ENCODE data around the gene GRM7. TPM values are rescaled to one million over a fixed set of nuclear protein-coding genes. Genes with fewer than 3 reads are reported as not detected.

Gene GRM7
- total and polyA plus RNA-seq, 9 of the 15 experiments (the other 6 are each of a cell fraction or from before 2014, with no cell fraction given), result not detected

GRCh38 chr3:7764115-7764514 is 903.2 kb downstream of the GRM7 start:
- H3K9me1 ChIP-seq (ENCODE audit: control insufficient read depth, insufficient read depth, low read length), result no peaks in the 10 kb centered on the region
- no peak overlapping the region for H3K4me2 ChIP-seq (ENCODE audit: insufficient read depth, low read length)
- ATAC-seq, result no peak
- no peak overlapping the region for H3K9ac ChIP-seq (ENCODE audit: insufficient read depth in 1 of 2, low read depth in 2 of 2, low read length in 2 of 2)
- no peaks in the 10 kb centered on the region for H3K27me3 ChIP-seq (ENCODE audit: control insufficient read depth in 2 of 2, insufficient read depth in 2 of 2, low read length in 2 of 2)
- no peak for FAIRE-seq
- H4K20me1 ChIP-seq (replicated peaks; ENCODE audit: control insufficient read depth, insufficient read depth, low read length), result no peaks in the 10 kb centered on the region
- intact Hi-C loops (cut with micrococcal nuclease), result no loop called here
- H3K4me1 ChIP-seq (replicated peaks in 1 of 2; ENCODE audit: control insufficient read depth in 2 of 2, insufficient read depth in 2 of 2, low read length in 2 of 2), result no peaks in the 10 kb centered on the region
- TF ChIP-seq HDAC6 (IDR thresholded peaks at IDR 0.05; ENCODE audit: low read depth, low read length) (no peak), HMG20A (CRISPR knock-in tag; conservative IDR thresholded peaks at IDR 0.05) (no peak), ETV6 (IDR thresholded peaks at IDR 0.05; ENCODE audit: borderline replicate concordance in 1 of 2, low read depth in 2 of 2, low read length in 1 of 2) (no peak), ETV6 (CRISPR knock-in tag; IDR thresholded peaks at IDR 0.05; ENCODE audit: borderline replicate concordance) (no peak), NFYB (IDR thresholded peaks at IDR 0.05; ENCODE audit: extremely low read depth, insufficient read length) (no peak), ZNF699 (CRISPR knock-in tag; IDR thresholded peaks at IDR 0.05; ENCODE audit: insufficient replicate concordance) (no peak), ZBTB1 (CRISPR knock-in tag; IDR thresholded peaks at IDR 0.05; ENCODE audit: borderline replicate concordance, low read depth) (no peak), USF1 (CRISPR knock-in tag; IDR thresholded peaks at IDR 0.05) (no peak), AFF1 (IDR thresholded peaks at IDR 0.05; ENCODE audit: low read depth in 1 of 2, partially characterized antibody in 2 of 2) (no peak), WHSC1 (IDR thresholded peaks at IDR 0.05; ENCODE audit: low read length) (no peak)
- TF ChIP-seq, protein P1, sequence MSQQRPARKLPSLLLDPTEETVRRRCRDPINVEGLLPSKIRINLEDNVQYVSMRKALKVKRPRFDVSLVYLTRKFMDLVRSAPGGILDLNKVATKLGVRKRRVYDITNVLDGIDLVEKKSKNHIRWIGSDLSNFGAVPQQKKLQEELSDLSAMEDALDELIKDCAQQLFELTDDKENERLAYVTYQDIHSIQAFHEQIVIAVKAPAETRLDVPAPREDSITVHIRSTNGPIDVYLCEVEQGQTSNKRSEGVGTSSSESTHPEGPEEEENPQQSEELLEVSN (IDR thresholded peaks at IDR 0.05; ENCODE audit: borderline replicate concordance in 1 of 2, extremely low read depth in 1 of 2, insufficient read depth in 1 of 2, insufficient read length in 1 of 2, low read depth in 1 of 2, low read length in 1 of 2, poor library complexity in 1 of 2, severe bottlenecking in 1 of 2), result no peak
- H3K9me3 ChIP-seq (replicated peaks; ENCODE audit: control insufficient read depth, insufficient read depth, low read depth, low read length), result 0 out of 2 replicates have a peak, but pooled peaks cover 1% of the 10 kb centered on the region
- in situ Hi-C loops (cut with MboI), result no loop called here
- H3K4me3 ChIP-seq, result no peak overlapping the region
- no peak overlapping the region for H2AFZ ChIP-seq (ENCODE audit: low read depth, low read length)
- no peaks in the 10 kb centered on the region for H3K36me3 ChIP-seq (ENCODE audit: control insufficient read depth, insufficient read depth, low read length)
- WGBS (ENCODE audit: insufficient coverage, low coverage, missing lambda C conversion rate), result 2% methylated on average over 2 of the region's 2 CpGs
- BruUV-seq (replicated peaks), result no TSS peak
- H3K27ac ChIP-seq (ENCODE audit: extremely low read depth, low read depth, low read length), result no peak overlapping the region
- POLR2A ChIA-PET, result no interaction called here
- no peaks in the 10 kb centered on the region for H3K79me2 ChIP-seq (ENCODE audit: control insufficient read depth, insufficient read depth, low read length)
- no peak for DNase-seq (ENCODE audit: extremely low read depth in 1 of 4, low spot score in 3 of 4)
- CTCF ChIA-PET (ENCODE audit: low intra/inter-chr PET ratio), result no interaction called here

Measured in K562 (cell line).